ENCODE data around the gene ELF5.

The ELF5 gene

GRCh38 chr11:34454308-34455032, 59.1 kb downstream of the ELF5 start:
- DNase-seq (ENCODE audit: low read depth in 2 of 2), result no peak

- no peak for DNase-seq (ENCODE audit: low read depth in 2 of 2)
These were observed 62.5 kb downstream of the ELF5 start for GRCh38 chr11:34451053-34451452.

GRCh38 chr11:34449013-34449412, 64.6 kb downstream of the ELF5 start:
- no peak for DNase-seq (ENCODE audit: low read depth in 2 of 2)

GRCh38 chr11:34448223-34448994, 65.2 kb downstream of the ELF5 start:
- no peak for DNase-seq (ENCODE audit: low read depth in 2 of 2)

- no peak for DNase-seq (ENCODE audit: low read depth in 2 of 2)
These were observed 66.5 kb downstream of the ELF5 start for GRCh38 chr11:34447044-34447443.

GRCh38 chr11:34446386-34446785, 67.2 kb downstream of the ELF5 start:
- DNase-seq (ENCODE audit: low read depth in 2 of 2), result no peak

GRCh38 chr11:34445956-34446355, 67.6 kb downstream of the ELF5 start:
- no peak for DNase-seq (ENCODE audit: low read depth in 2 of 2)

GRCh38 chr11:34444428-34444827, 69.2 kb downstream of the ELF5 start:
- DNase-seq (ENCODE audit: low read depth in 2 of 2), result no peak

- DNase-seq (ENCODE audit: low read depth in 2 of 2), result no peak
These were observed 70.5 kb downstream of the ELF5 start for GRCh38 chr11:34443136-34443535.

GRCh38 chr11:34441814-34442213, 71.8 kb downstream of the ELF5 start:
- no peak for DNase-seq (ENCODE audit: low read depth in 2 of 2)

- no peak for DNase-seq (ENCODE audit: low read depth in 2 of 2)
These were observed 73.9 kb downstream of the ELF5 start for GRCh38 chr11:34439610-34440198.

- DNase-seq (ENCODE audit: low read depth in 2 of 2), result peak; percentile 93 to 94
These were observed 74.8 kb downstream of the ELF5 start, which contains the start of gene CAT for GRCh38 chr11:34438529-34439507. CAT (plus strand) TSS chr11:34438934; CDS start chr11:34439014, 80 bp downstream.

- no peak for DNase-seq (ENCODE audit: low read depth in 2 of 2)
These were observed 76.1 kb downstream of the ELF5 start for GRCh38 chr11:34437224-34438125.

- no peak for DNase-seq (ENCODE audit: low read depth in 2 of 2)
These were observed 79.7 kb downstream of the ELF5 start for GRCh38 chr11:34433899-34434298.

- DNase-seq (ENCODE audit: low read depth in 2 of 2), result no peak
These were observed 80.8 kb downstream of the ELF5 start for GRCh38 chr11:34432822-34433221.

- no peak for DNase-seq (ENCODE audit: low read depth in 2 of 2)
These were observed 81.6 kb downstream of the ELF5 start for GRCh38 chr11:34431979-34432378.

All from fibroblast of skin of left biceps (primary cell).